ENCODE results near the gene EPB41L5.

DNA sequence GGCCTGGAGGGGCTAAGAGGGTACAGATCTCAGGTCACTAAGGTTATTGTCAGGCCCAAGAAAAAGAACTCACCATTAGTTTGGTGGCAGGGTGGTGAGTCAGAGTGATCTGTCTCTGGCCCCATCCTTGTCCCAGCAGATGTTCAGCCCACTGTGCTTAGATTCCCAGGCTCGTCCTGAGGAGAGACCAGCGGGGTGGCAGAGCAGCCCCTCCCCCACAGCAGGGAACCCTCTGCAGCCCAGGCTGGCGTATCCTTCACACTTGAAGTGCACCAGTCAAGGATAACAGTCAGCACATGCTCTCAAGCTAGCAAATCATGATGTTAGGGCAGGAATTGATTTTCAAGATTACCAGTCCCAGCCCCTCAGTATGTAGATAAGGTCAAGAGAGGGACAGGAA lies 167.2 kb downstream of the EPB41L5 start:
- TF ChIP-seq CTCF (IDR thresholded peaks at IDR 0.05) (no peak), POLR2A (IDR thresholded peaks at IDR 0.05) (no peak)
